GM23338 (cell line): ENCODE data around the gene GLP1R.

Experiments used
- CREB1 ChIP-seq: fragments of 250-450 bp; sonication (Bioruptor Pico); IDR thresholded peaks from 2 replicates; pipeline ENCODE4 v1.5.0; 2020; ENCODE audit warnings: low read depth, mild to moderate bottlenecking, moderate library complexity
- EZH2 ChIP-seq: fragments of 200-600 bp; sonication (generic); IDR thresholded peaks from one replicate; pipeline ENCODE4 v1.8.0; 2017; ENCODE audit warnings: antibody characterized with exemption, mild to moderate bottlenecking, low read depth; ENCODE audit not compliant: unreplicated experiment
- EZH2phosphoT487 ChIP-seq: fragments of 200-600 bp; sonication (generic); IDR thresholded peaks from one replicate; pipeline ENCODE4 v1.8.1; 2018; ENCODE audit warnings: antibody characterized with exemption; ENCODE audit not compliant: unreplicated experiment
- JUNB ChIP-seq: IDR thresholded peaks from one replicate; pipeline ENCODE4 v1.6.1; 2016; ENCODE audit warnings: antibody characterized with exemption; ENCODE audit not compliant: unreplicated experiment
- NANOG ChIP-seq: IDR thresholded peaks from 2 replicates; pipeline ENCODE4 v1.6.1; 2016; ENCODE audit warnings: antibody characterized with exemption, borderline replicate concordance
- POLR2AphosphoS5 ChIP-seq: IDR thresholded peaks from 2 replicates; pipeline ENCODE4 v1.6.1; 2016; ENCODE audit warnings: antibody characterized with exemption, low read depth
- ZNF331 ChIP-seq: fragments of 250-450 bp; sonication (Bioruptor Pico); IDR thresholded peaks from 2 replicates; pipeline ENCODE4 v1.5.0; 2020; ENCODE audit warnings: low read depth, mild to moderate bottlenecking, moderate library complexity
- TF ChIP-seq, protein P1 (sequence below), 2 experiments: fragments of 200-600 bp in 1 of 2; sonication (generic) in 1 of 2; conservative IDR thresholded peaks; 2 replicates each; pipeline versions ENCODE4 v1.5.1 to v1.6.1; 2016 to 2017; ENCODE audit warnings: antibody characterized with exemption in 2 of 2, low read depth in 2 of 2, mild to moderate bottlenecking in 2 of 2, moderate library complexity in 1 of 2
- TF ChIP-seq, protein P2 (sequence below): IDR thresholded peaks from one replicate; pipeline ENCODE4 v1.6.1; 2018; ENCODE audit warnings: antibody characterized with exemption; ENCODE audit not compliant: unreplicated experiment
- TF ChIP-seq, protein P3 (sequence below): IDR thresholded peaks from 2 replicates; pipeline ENCODE4 v1.6.1; 2016; ENCODE audit warnings: antibody characterized with exemption

DNA sequence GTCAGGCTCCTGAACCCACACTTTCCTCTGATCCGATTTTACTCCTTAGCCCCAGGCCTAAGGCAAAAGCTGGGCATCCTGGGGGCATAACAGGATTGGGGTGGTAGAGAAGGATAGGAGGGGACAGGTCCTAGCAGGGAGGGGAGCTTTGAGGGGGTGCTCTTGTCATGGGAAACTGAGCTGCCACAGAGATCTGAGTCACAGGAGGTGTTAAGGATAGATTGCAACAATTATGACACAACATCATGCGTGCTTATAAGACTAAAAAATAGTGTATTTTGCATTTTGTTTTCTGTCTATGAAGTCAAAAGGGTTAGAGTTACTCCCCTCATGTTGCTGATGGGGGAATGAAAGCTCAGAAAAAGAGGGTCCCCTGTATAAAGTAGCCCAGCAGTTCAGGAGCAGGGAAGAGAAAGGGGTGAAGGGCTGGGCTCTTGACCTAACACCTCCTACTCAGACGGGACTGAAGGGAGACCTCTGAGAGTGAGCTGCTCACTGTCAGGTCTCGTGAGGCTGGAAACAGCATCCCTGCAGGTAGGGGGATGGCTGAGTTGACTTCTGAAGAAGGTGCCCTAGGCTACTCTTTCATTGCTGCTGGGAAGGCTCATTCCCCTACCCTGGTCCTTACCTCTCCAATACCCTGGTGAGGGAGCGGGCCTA, 2.0 kb downstream of the GLP1R start:
- TF ChIP-seq, protein P1, sequence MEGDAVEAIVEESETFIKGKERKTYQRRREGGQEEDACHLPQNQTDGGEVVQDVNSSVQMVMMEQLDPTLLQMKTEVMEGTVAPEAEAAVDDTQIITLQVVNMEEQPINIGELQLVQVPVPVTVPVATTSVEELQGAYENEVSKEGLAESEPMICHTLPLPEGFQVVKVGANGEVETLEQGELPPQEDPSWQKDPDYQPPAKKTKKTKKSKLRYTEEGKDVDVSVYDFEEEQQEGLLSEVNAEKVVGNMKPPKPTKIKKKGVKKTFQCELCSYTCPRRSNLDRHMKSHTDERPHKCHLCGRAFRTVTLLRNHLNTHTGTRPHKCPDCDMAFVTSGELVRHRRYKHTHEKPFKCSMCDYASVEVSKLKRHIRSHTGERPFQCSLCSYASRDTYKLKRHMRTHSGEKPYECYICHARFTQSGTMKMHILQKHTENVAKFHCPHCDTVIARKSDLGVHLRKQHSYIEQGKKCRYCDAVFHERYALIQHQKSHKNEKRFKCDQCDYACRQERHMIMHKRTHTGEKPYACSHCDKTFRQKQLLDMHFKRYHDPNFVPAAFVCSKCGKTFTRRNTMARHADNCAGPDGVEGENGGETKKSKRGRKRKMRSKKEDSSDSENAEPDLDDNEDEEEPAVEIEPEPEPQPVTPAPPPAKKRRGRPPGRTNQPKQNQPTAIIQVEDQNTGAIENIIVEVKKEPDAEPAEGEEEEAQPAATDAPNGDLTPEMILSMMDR (conservative IDR thresholded peaks at IDR 0.05; ENCODE audit: low read depth in 2 of 2): no peak
- no peak for TF ChIP-seq CREB1 (CRISPR knock-in tag)
- TF ChIP-seq EZH2: no peak
- no peak for TF ChIP-seq EZH2phosphoT487
- TF ChIP-seq POLR2AphosphoS5: no peak
- TF ChIP-seq, protein P2, sequence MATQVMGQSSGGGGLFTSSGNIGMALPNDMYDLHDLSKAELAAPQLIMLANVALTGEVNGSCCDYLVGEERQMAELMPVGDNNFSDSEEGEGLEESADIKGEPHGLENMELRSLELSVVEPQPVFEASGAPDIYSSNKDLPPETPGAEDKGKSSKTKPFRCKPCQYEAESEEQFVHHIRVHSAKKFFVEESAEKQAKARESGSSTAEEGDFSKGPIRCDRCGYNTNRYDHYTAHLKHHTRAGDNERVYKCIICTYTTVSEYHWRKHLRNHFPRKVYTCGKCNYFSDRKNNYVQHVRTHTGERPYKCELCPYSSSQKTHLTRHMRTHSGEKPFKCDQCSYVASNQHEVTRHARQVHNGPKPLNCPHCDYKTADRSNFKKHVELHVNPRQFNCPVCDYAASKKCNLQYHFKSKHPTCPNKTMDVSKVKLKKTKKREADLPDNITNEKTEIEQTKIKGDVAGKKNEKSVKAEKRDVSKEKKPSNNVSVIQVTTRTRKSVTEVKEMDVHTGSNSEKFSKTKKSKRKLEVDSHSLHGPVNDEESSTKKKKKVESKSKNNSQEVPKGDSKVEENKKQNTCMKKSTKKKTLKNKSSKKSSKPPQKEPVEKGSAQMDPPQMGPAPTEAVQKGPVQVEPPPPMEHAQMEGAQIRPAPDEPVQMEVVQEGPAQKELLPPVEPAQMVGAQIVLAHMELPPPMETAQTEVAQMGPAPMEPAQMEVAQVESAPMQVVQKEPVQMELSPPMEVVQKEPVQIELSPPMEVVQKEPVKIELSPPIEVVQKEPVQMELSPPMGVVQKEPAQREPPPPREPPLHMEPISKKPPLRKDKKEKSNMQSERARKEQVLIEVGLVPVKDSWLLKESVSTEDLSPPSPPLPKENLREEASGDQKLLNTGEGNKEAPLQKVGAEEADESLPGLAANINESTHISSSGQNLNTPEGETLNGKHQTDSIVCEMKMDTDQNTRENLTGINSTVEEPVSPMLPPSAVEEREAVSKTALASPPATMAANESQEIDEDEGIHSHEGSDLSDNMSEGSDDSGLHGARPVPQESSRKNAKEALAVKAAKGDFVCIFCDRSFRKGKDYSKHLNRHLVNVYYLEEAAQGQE: no peak
- TF ChIP-seq NANOG: no peak
- TF ChIP-seq JUNB: no peak
- TF ChIP-seq ZNF331 (CRISPR knock-in tag): no peak
- TF ChIP-seq, protein P3, sequence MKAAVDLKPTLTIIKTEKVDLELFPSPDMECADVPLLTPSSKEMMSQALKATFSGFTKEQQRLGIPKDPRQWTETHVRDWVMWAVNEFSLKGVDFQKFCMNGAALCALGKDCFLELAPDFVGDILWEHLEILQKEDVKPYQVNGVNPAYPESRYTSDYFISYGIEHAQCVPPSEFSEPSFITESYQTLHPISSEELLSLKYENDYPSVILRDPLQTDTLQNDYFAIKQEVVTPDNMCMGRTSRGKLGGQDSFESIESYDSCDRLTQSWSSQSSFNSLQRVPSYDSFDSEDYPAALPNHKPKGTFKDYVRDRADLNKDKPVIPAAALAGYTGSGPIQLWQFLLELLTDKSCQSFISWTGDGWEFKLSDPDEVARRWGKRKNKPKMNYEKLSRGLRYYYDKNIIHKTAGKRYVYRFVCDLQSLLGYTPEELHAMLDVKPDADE: no peak
